ENCODE measurements around the gene KCNG4.

DNA sequence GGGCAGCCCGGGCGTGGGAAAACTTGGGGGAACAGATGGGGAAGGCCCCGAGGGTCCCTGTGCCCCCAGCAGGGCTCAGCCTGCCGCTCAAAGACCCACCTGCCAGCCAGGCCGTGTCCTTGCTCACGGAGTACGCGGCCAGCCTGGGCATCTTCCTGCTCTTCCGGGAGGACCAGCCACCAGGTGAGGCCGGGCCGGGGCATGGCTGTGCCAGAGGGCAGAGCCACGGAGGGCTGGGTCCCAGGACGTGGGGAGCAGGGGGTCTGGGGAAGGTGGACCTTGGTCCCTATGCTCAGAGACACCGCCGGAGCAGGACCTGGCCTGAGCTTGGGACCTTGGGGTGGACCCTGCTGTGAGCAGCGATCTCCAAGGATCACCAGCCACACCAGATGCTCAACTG lies 48.3 kb downstream of the KCNG4 start:
- TF ChIP-seq, protein P1, sequence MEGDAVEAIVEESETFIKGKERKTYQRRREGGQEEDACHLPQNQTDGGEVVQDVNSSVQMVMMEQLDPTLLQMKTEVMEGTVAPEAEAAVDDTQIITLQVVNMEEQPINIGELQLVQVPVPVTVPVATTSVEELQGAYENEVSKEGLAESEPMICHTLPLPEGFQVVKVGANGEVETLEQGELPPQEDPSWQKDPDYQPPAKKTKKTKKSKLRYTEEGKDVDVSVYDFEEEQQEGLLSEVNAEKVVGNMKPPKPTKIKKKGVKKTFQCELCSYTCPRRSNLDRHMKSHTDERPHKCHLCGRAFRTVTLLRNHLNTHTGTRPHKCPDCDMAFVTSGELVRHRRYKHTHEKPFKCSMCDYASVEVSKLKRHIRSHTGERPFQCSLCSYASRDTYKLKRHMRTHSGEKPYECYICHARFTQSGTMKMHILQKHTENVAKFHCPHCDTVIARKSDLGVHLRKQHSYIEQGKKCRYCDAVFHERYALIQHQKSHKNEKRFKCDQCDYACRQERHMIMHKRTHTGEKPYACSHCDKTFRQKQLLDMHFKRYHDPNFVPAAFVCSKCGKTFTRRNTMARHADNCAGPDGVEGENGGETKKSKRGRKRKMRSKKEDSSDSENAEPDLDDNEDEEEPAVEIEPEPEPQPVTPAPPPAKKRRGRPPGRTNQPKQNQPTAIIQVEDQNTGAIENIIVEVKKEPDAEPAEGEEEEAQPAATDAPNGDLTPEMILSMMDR (conservative IDR thresholded peaks at IDR 0.05; ENCODE audit: low read depth, low read length) = no peak
- TF ChIP-seq EZH2 (IDR thresholded peaks at IDR 0.05; ENCODE audit: borderline replicate concordance, low read depth, low read length, poor library complexity, severe bottlenecking) = no peak
